Tibial nerve (tissue), 3 donors: ENCODE results near the gene GPANK1.
A peak's percentile ranks its signal among the peaks of the same experiment; 100 is the strongest.

Source experiments
- POLR2A ChIP-seq, 2 donors: fragments of 450-650 bp; IDR thresholded peaks; one replicate each; pipeline ENCODE4 v1.6.1; 2017; ENCODE audit warnings: antibody characterized with exemption in 2 of 2, mild to moderate bottlenecking in 2 of 2, moderate library complexity in 2 of 2
- TF ChIP-seq, protein P1 (sequence below), 5 experiments: fragments of 200-600 bp in 3 of 5; fragments of 450-650 bp in 2 of 5; sonication (generic) in 3 of 5; IDR thresholded peaks; one replicate each; pipeline ENCODE4 v1.5.1; 2016 to 2019; ENCODE audit warnings: antibody characterized with exemption in 5 of 5, mild to moderate bottlenecking in 3 of 5, moderate library complexity in 2 of 5

GRCh38 chr6:31620586-31621319 is 44.0 kb downstream of the GPANK1 start, which contains the start of gene PRRC2A:
- TF ChIP-seq POLR2A (IDR thresholded peaks at IDR 0.05): peak; percentile 46 to 50
- TF ChIP-seq, protein P1, sequence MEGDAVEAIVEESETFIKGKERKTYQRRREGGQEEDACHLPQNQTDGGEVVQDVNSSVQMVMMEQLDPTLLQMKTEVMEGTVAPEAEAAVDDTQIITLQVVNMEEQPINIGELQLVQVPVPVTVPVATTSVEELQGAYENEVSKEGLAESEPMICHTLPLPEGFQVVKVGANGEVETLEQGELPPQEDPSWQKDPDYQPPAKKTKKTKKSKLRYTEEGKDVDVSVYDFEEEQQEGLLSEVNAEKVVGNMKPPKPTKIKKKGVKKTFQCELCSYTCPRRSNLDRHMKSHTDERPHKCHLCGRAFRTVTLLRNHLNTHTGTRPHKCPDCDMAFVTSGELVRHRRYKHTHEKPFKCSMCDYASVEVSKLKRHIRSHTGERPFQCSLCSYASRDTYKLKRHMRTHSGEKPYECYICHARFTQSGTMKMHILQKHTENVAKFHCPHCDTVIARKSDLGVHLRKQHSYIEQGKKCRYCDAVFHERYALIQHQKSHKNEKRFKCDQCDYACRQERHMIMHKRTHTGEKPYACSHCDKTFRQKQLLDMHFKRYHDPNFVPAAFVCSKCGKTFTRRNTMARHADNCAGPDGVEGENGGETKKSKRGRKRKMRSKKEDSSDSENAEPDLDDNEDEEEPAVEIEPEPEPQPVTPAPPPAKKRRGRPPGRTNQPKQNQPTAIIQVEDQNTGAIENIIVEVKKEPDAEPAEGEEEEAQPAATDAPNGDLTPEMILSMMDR (IDR thresholded peaks at IDR 0.05): no peak
